Measurements from ENCODE around the gene ZNHIT2.
"Not testable (repeated sequence)": the region's sequence is repeated elsewhere in the genome, so short reads cannot be mapped to it uniquely, and the experiment has no call there.

Gene ZNHIT2

GRCh38 chr11:65151331-65151899 lies 33.9 kb upstream of the ZNHIT2 start:
- peaks cover 6% of the 10 kb centered on the region for H3K9me3 ChIP-seq (ENCODE audit: insufficient read depth, low read length, severe bottlenecking)
- H3K4me2 ChIP-seq (ENCODE audit: insufficient read depth, low read length): no peak overlapping the region
- ATAC-seq (ENCODE audit: insufficient read depth, low read depth): no peak
- DNase-seq: no peak
- H3K27ac ChIP-seq (ENCODE audit: low read length): no peak overlapping the region
- H3K4me1 ChIP-seq (ENCODE audit: insufficient read depth, low read length): no peaks in the 10 kb centered on the region
- no peak overlapping the region for H2AFZ ChIP-seq (ENCODE audit: low read depth, low read length)
- no peaks in the 10 kb centered on the region for H3K79me2 ChIP-seq (ENCODE audit: insufficient read depth, low read length)
- TF ChIP-seq CTCF (IDR thresholded peaks at IDR 0.05; ENCODE audit: borderline replicate concordance, extremely low read depth, low read length, poor library complexity, severe bottlenecking) (no peak), EZH2 (IDR thresholded peaks at IDR 0.05; ENCODE audit: borderline replicate concordance, low read depth, low read length, severe bottlenecking) (no peak)
- H3K36me3 ChIP-seq (ENCODE audit: insufficient read depth, low read length): no peaks in the 10 kb centered on the region
- H4K20me1 ChIP-seq (ENCODE audit: insufficient read depth, low read length): no peaks in the 10 kb centered on the region
- no peak overlapping the region for H3K4me3 ChIP-seq (ENCODE audit: low read depth in 1 of 2, low read length in 2 of 2)
- H3K9ac ChIP-seq (ENCODE audit: low read depth, low read length): no peak overlapping the region
- H3K27me3 ChIP-seq (ENCODE audit: insufficient read depth, low read length, poor library complexity): peaks cover 3% of the 10 kb centered on the region

- TF ChIP-seq CTCF (IDR thresholded peaks at IDR 0.05; ENCODE audit: borderline replicate concordance, extremely low read depth, low read length, poor library complexity, severe bottlenecking) (no peak), EZH2 (IDR thresholded peaks at IDR 0.05; ENCODE audit: borderline replicate concordance, low read depth, low read length, severe bottlenecking) (no peak)
- peaks cover 3% of the 10 kb centered on the region for H3K27me3 ChIP-seq (ENCODE audit: insufficient read depth, low read length, poor library complexity)
- ATAC-seq (ENCODE audit: insufficient read depth, low read depth) (0 out of 3 replicates have a peak, but pooled peaks have one; percentile 14), DNase-seq (no peak)
- H3K27ac ChIP-seq (ENCODE audit: low read length): no peak overlapping the region
- peaks cover 7% of the 10 kb centered on the region for H3K9me3 ChIP-seq (ENCODE audit: insufficient read depth, low read length, severe bottlenecking)
- no peak overlapping the region for H3K9ac ChIP-seq (ENCODE audit: low read depth, low read length)
- H3K36me3 ChIP-seq (ENCODE audit: insufficient read depth, low read length): no peaks in the 10 kb centered on the region
- H4K20me1 ChIP-seq (ENCODE audit: insufficient read depth, low read length): no peaks in the 10 kb centered on the region
- H3K79me2 ChIP-seq (ENCODE audit: insufficient read depth, low read length): no peaks in the 10 kb centered on the region
- H2AFZ ChIP-seq (ENCODE audit: low read depth, low read length): no peak overlapping the region
- no peak overlapping the region for H3K4me2 ChIP-seq (ENCODE audit: insufficient read depth, low read length)
- no peak overlapping the region for H3K4me3 ChIP-seq (ENCODE audit: low read depth in 1 of 2, low read length in 2 of 2)
- no peaks in the 10 kb centered on the region for H3K4me1 ChIP-seq (ENCODE audit: insufficient read depth, low read length)
Observed at GRCh38 chr11:65150509-65151299, 33.2 kb upstream of the ZNHIT2 start.

GRCh38 chr11:65150131-65150508 lies 32.6 kb upstream of the ZNHIT2 start:
- H3K9me3 ChIP-seq (ENCODE audit: insufficient read depth, low read length, severe bottlenecking); H3K4me3 ChIP-seq (ENCODE audit: low read depth in 1 of 2, low read length in 2 of 2); H3K27ac ChIP-seq (ENCODE audit: low read length); H3K36me3 ChIP-seq (ENCODE audit: insufficient read depth, low read length); ATAC-seq (ENCODE audit: insufficient read depth, low read depth); DNase-seq; H2AFZ ChIP-seq (ENCODE audit: low read depth, low read length); H3K4me2 ChIP-seq (ENCODE audit: insufficient read depth, low read length); H4K20me1 ChIP-seq (ENCODE audit: insufficient read depth, low read length); H3K4me1 ChIP-seq (ENCODE audit: insufficient read depth, low read length); H3K9ac ChIP-seq (ENCODE audit: low read depth, low read length); H3K79me2 ChIP-seq (ENCODE audit: insufficient read depth, low read length); H3K27me3 ChIP-seq (ENCODE audit: insufficient read depth, low read length, poor library complexity): not testable (repeated sequence)

- Histone ChIP-seq H3K4me2 (ENCODE audit: insufficient read depth, low read length) (no peak overlapping the region), H3K4me1 (ENCODE audit: insufficient read depth, low read length) (no peaks in the 10 kb centered on the region), H3K9me3 (ENCODE audit: insufficient read depth, low read length, severe bottlenecking) (peaks cover 7% of the 10 kb centered on the region), H3K4me3 (ENCODE audit: low read depth in 1 of 2, low read length in 2 of 2) (no peak overlapping the region), H3K36me3 (ENCODE audit: insufficient read depth, low read length) (no peaks in the 10 kb centered on the region), H3K27me3 (ENCODE audit: insufficient read depth, low read length, poor library complexity) (peaks cover 3% of the 10 kb centered on the region), H3K27ac (ENCODE audit: low read length) (no peak overlapping the region), H4K20me1 (ENCODE audit: insufficient read depth, low read length) (no peaks in the 10 kb centered on the region), H2AFZ (ENCODE audit: low read depth, low read length) (no peak overlapping the region), H3K79me2 (ENCODE audit: insufficient read depth, low read length) (no peaks in the 10 kb centered on the region), H3K9ac (ENCODE audit: low read depth, low read length) (no peak overlapping the region)
- TF ChIP-seq CTCF (IDR thresholded peaks at IDR 0.05; ENCODE audit: borderline replicate concordance, extremely low read depth, low read length, poor library complexity, severe bottlenecking): no peak
- no peak for TF ChIP-seq EZH2 (IDR thresholded peaks at IDR 0.05; ENCODE audit: borderline replicate concordance, low read depth, low read length, severe bottlenecking)
- DNase-seq: no peak
- ATAC-seq (ENCODE audit: insufficient read depth, low read depth): no peak
Observed at GRCh38 chr11:65148657-65149056, 31.2 kb upstream of the ZNHIT2 start.

All from DND-41 (cell line).